GM23248 (cell line): ENCODE data around the gene INPPL1. TPM values are rescaled to one million over a fixed set of nuclear protein-coding genes. Genes with fewer than 3 reads are reported as not detected.

Experiments used
- DNase-seq: peaks from one replicate; pipeline ENCODE4 v3.0.0-alpha.2; 2015
- H2AFZ ChIP-seq: fragments of 200-600 bp; sonication (generic); 2 replicates; pipeline ENCODE4 v1.6.1; 2016; ENCODE audit warnings: antibody characterized with exemption
- H3F3A ChIP-seq: fragments of 200-600 bp; sonication (generic); 2 replicates; pipeline ENCODE4 v1.6.1; 2016; ENCODE audit warnings: mild to moderate bottlenecking, antibody characterized with exemption, mixed run types; ENCODE audit not compliant: insufficient read depth
- H3K27ac ChIP-seq: fragments of 200-600 bp; sonication (generic); 2 replicates; pipeline ENCODE4 v1.5.1; 2016; ENCODE audit warnings: mild to moderate bottlenecking
- H3K27me3 ChIP-seq: fragments of 200-600 bp; sonication (generic); replicated peaks from 2 replicates; pipeline ENCODE4 v1.6.1; 2016; ENCODE audit warnings: mild to moderate bottlenecking; ENCODE audit not compliant: insufficient read depth
- H3K36me3 ChIP-seq: fragments of 200-600 bp; sonication (generic); 2 replicates; pipeline ENCODE4 v1.6.1; 2016; ENCODE audit warnings: low read depth, mild to moderate bottlenecking
- H3K4me1 ChIP-seq: fragments of 200-600 bp; sonication (generic); 2 replicates; pipeline ENCODE4 v1.6.1; 2016; ENCODE audit warnings: mild to moderate bottlenecking; ENCODE audit not compliant: insufficient read depth
- H3K4me2 ChIP-seq: fragments of 200-600 bp; sonication (generic); one replicate; pipeline ENCODE4 v1.6.1; 2016; ENCODE audit warnings: mild to moderate bottlenecking; ENCODE audit not compliant: unreplicated experiment
- H3K4me3 ChIP-seq: fragments of 200-600 bp; sonication (generic); 2 replicates; pipeline ENCODE4 v1.5.1; 2016; ENCODE audit warnings: mild to moderate bottlenecking
- H3K79me2 ChIP-seq: fragments of 200-600 bp; sonication (generic); 2 replicates; pipeline ENCODE4 v1.6.1; 2016; ENCODE audit warnings: mild to moderate bottlenecking; ENCODE audit not compliant: insufficient read depth
- H3K9ac ChIP-seq: fragments of 200-600 bp; sonication (generic); 2 replicates; pipeline ENCODE4 v1.6.1; 2016; ENCODE audit warnings: mild to moderate bottlenecking
- H3K9me2 ChIP-seq: fragments of 200-600 bp; sonication (generic); 2 replicates; pipeline ENCODE4 v1.6.1; 2016; ENCODE audit warnings: mixed run types, mild to moderate bottlenecking, moderate library complexity; ENCODE audit not compliant: insufficient read depth
- H3K9me3 ChIP-seq: fragments of 200-600 bp; sonication (generic); one replicate; pipeline ENCODE4 v1.6.1; 2017; ENCODE audit warnings: low read depth
- H4K20me1 ChIP-seq: fragments of 200-600 bp; sonication (generic); 2 replicates; pipeline ENCODE4 v1.6.0; 2016; ENCODE audit not compliant: insufficient read depth
- EZH2 ChIP-seq: fragments of 200-600 bp; sonication (generic); IDR thresholded peaks from 2 replicates; pipeline ENCODE4 v1.6.1; 2018; ENCODE audit warnings: antibody characterized with exemption, mild to moderate bottlenecking; ENCODE audit not compliant: insufficient read depth, poor library complexity, severe bottlenecking
- EZH2phosphoT487 ChIP-seq: fragments of 200-600 bp; sonication (generic); IDR thresholded peaks from 2 replicates; pipeline ENCODE4 v1.6.1; 2018; ENCODE audit warnings: antibody characterized with exemption, moderate library complexity, mild to moderate bottlenecking, low read depth; ENCODE audit not compliant: insufficient read depth
- WGBS, 2 experiments: methylation state at CpG; one replicate each; pipeline ENCODE4 v1.1.6; 2015 to 2017; ENCODE audit warnings: low lambda C conversion rate in 2 of 2, low coverage in 1 of 2; ENCODE audit errors: missing lambda C conversion rate in 2 of 2; 5-methylcytosine and 5-hydroxymethylcytosine counted together
- in situ Hi-C: fragments of 300-500 bp; cut with MboI; formaldehyde crosslinking; loops from 2 replicates; pipeline ENCODE4 v1.15.0; 2020
- polyA plus RNA-seq: library from polyadenylated mRNA; unstranded; fragments of >200 nt; fragmentation: Nextera tagmentation; extraction: Ambion mirVana; gene quantifications from 2 replicates; pipeline ENCODE4 v1.2.1, GENCODE V29; 2016
- total RNA-seq: library from RNA; depleted of rRNA; stranded (reverse); fragments of >200 nt; shearing (Covaris generic); gene quantifications from 2 replicates; pipeline ENCODE4 v1.2.3, GENCODE V29; 2014

INPPL1 gene
- total and polyA plus RNA-seq, 2 experiments from 2014 or later = 28.4 to 68.0 TPM

DNA sequence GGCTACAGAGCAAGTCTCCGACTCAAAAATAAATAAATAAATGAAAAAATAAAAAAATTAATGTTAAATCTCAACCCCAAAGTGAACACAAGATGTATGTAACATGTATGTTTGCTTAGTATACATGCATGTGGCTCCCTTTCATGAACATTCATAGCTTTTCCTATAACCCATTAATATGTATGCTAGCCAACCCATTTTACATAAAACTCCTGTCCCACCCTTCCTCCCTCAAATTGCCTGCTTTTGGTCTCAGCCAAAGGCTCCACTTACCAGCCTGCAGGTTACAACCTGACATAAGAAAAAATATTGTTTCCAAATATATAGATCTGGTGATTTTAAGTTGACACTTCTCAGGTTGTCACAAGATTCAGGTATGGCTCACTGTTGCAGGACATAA is 36.3 kb upstream of the INPPL1 start:
- no peak overlapping the region for H3K27ac ChIP-seq
- no peaks in the 10 kb centered on the region for H3K36me3 ChIP-seq
- no peak overlapping the region for H3K4me3 ChIP-seq
- no peak overlapping the region for H3K9ac ChIP-seq
- H3F3A ChIP-seq = no peaks in the 10 kb centered on the region
- TF ChIP-seq EZH2phosphoT487 (no peak), EZH2 (no peak)
- H4K20me1 ChIP-seq = no peaks in the 10 kb centered on the region
- H3K27me3 ChIP-seq = no peaks in the 10 kb centered on the region
- 97 to 100% methylated on average over 1 of the region's 1 CpG for WGBS, 2 experiments
- H3K4me1 ChIP-seq = no peaks in the 10 kb centered on the region
- no peaks in the 10 kb centered on the region for H3K9me2 ChIP-seq
- DNase-seq = no peak
- in situ Hi-C loops = no loop called here
- H2AFZ ChIP-seq = no peak overlapping the region
- no peak overlapping the region for H3K4me2 ChIP-seq
- no peaks in the 10 kb centered on the region for H3K79me2 ChIP-seq
- no peaks in the 10 kb centered on the region for H3K9me3 ChIP-seq

DNA sequence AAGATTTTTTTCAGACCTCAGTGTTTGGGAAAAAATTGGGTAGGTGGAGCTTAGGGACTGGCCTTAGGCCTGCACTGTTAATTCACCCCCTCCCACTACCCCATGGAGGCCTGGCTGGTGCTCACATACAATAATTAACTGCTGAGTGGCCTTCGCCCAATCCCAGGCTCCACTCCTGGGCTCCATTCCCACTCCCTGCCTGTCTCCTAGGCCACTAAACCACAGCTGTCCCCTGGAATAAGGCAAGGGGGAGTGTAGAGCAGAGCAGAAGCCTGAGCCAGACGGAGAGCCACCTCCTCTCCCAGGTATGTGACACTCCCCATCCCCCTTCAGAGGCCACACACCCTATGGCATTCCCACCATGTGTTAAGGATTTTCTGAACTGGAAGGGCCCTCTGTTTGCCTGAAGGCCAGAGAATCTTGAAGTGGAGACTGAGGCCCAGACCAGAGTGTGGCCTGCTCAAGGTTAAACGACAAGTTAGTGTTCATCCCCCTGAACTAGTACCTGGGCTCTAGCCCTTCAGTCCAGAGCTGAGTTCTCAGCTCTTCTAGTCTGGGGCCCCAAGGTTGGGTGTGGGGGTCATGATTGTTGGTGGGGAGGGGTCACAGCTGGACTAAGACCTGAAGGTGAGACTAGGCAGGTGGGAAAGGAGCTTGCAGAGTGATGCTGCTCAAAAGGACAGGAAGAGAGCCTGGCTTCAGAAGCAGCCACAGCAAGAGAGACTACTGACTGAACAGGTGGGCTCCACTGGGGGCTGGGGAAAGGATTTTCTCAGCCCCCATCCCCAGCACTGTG is 34.9 kb upstream of the INPPL1 start:
- in situ Hi-C loops = no loop called here
- no peak for DNase-seq

DNA sequence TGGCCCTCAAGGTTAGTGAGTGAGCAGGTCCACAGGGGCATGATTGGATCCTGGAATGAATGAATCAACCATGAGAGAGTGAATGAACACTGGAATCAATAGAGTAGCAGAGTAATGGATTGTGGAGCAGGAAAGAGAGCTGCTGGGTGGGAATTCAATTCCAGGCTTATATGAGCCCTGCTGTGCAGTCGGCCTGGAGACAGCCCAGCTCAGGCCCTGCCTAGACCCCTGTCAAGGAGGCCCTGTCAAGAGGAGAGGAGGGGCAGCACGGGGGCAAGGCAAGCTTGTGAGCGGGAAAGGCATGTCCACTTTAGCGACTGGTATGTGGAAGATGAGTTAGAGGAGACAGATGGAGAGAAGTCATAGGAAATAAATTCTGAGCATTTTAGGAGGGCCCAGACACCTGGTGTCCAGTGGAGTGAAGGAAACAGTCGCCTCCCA is 33.9 kb upstream of the INPPL1 start:
- H3F3A ChIP-seq = no peaks in the 10 kb centered on the region
- H4K20me1 ChIP-seq = no peaks in the 10 kb centered on the region
- no peaks in the 10 kb centered on the region for H3K9me3 ChIP-seq
- no peak overlapping the region for H3K4me3 ChIP-seq
- no peak overlapping the region for H3K9ac ChIP-seq
- H3K4me2 ChIP-seq = no peak overlapping the region
- H3K36me3 ChIP-seq = no peaks in the 10 kb centered on the region
- no peak overlapping the region for H3K27ac ChIP-seq
- in situ Hi-C loops = no loop called here
- no peaks in the 10 kb centered on the region for H3K4me1 ChIP-seq
- WGBS, 2 experiments = 65 to 66% methylated on average over 5 of the region's 5 CpGs
- TF ChIP-seq EZH2phosphoT487 = no peak
- no peak for TF ChIP-seq EZH2
- no peaks in the 10 kb centered on the region; the same call in 1 of the 2 replicates for H3K27me3 ChIP-seq
- no peak for DNase-seq
- H3K79me2 ChIP-seq = no peaks in the 10 kb centered on the region
- H3K9me2 ChIP-seq = no peaks in the 10 kb centered on the region
- no peak overlapping the region for H2AFZ ChIP-seq

More for the DNA sequence above, 34.9 kb upstream of the INPPL1 start:
- H3K9ac ChIP-seq = no peak overlapping the region
- H3K79me2 ChIP-seq = no peaks in the 10 kb centered on the region
- H3K4me2 ChIP-seq = no peak overlapping the region
- H3K4me3 ChIP-seq = no peak overlapping the region
- no peak overlapping the region for H2AFZ ChIP-seq
- no peaks in the 10 kb centered on the region for H3F3A ChIP-seq
- no peaks in the 10 kb centered on the region for H4K20me1 ChIP-seq
- no peaks in the 10 kb centered on the region for H3K27me3 ChIP-seq
- H3K9me2 ChIP-seq = no peaks in the 10 kb centered on the region
- no peaks in the 10 kb centered on the region for H3K4me1 ChIP-seq
- no peaks in the 10 kb centered on the region for H3K9me3 ChIP-seq
- H3K27ac ChIP-seq = no peak overlapping the region
- no peaks in the 10 kb centered on the region for H3K36me3 ChIP-seq
- TF ChIP-seq EZH2 (no peak), EZH2phosphoT487 (no peak)
- WGBS, 2 experiments = 62 to 67% methylated on average over 3 of the region's 3 CpGs

DNA sequence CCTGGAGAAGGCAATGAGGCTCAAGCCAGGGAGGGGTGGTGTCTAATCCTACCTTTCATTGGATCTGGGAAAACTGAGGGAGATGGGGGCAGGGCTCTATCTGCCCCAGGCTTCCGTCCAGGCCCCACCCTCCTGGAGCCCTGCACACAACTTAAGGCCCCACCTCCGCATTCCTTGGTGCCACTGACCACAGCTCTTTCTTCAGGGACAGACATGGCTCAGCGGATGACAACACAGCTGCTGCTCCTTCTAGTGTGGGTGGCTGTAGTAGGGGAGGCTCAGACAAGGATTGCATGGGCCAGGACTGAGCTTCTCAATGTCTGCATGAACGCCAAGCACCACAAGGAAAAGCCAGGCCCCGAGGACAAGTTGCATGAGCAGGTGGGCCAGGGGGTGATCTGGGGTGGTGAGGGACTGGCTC is 32.6 kb upstream of the INPPL1 start, which contains the start of gene FOLR1:
Gene FOLR1 (plus strand): TSS at position 180 of the 421 bp plus-strand sequence. CDS start 34 bp downstream, at position 214.
- Histone ChIP-seq H3K27me3 (no peaks in the 10 kb centered on the region; the same call in 1 of the 2 replicates), H4K20me1 (no peaks in the 10 kb centered on the region), H3K27ac (no peak within 1 kb of the TSS), H2AFZ (no peak within 1 kb of the TSS), H3K36me3 (no peaks in the 10 kb centered on the region), H3K79me2 (no peaks in the 10 kb centered on the region), H3K9me2 (no peaks in the 10 kb centered on the region), H3K4me3 (no peak within 1 kb of the TSS), H3K4me1 (no peaks in the 10 kb centered on the region), H3F3A (no peaks in the 10 kb centered on the region), H3K9me3 (no peaks in the 10 kb centered on the region), H3K4me2 (no peak within 1 kb of the TSS), H3K9ac (no peak within 1 kb of the TSS)
- TF ChIP-seq EZH2 (no peak), EZH2phosphoT487 (no peak)
- WGBS, 2 experiments = 64 to 87% methylated on average over 3 to 5 of the region's 5 CpGs
- in situ Hi-C loops = no loop called here
- peak; percentile 11 for DNase-seq
